Loucy (cell line): Measurements from ENCODE around the gene CDK11A.
"Not testable (repeated sequence)": the region's sequence is repeated elsewhere in the genome, so short reads cannot be mapped to it uniquely, and the experiment has no call there.

ENCODE experiments used
- H2AFZ ChIP-seq: fragments of 200-600 bp; sonication (generic); 2 replicates; pipeline ENCODE4 v1.6.0; 2016; ENCODE audit warnings: antibody characterized with exemption, mild to moderate bottlenecking, low read length, moderate library complexity
- H3F3A ChIP-seq: fragments of 200-600 bp; 2 replicates; pipeline ENCODE4 v1.6.0; 2016; ENCODE audit warnings: antibody characterized with exemption, low read depth, mild to moderate bottlenecking
- H3K27me3 ChIP-seq: fragments of 200-600 bp; sonication (generic); 2 replicates; pipeline ENCODE4 v1.6.1; 2014; ENCODE audit warnings: low read length, mild to moderate bottlenecking; ENCODE audit not compliant: insufficient read depth, poor library complexity, severe bottlenecking
- H3K36me3 ChIP-seq: fragments of 200-600 bp; sonication (generic); 2 replicates; pipeline ENCODE4 v1.6.1; 2016; ENCODE audit warnings: low read length; ENCODE audit not compliant: insufficient read depth
- H3K4me1 ChIP-seq: fragments of 200-600 bp; sonication (generic); 2 replicates; pipeline ENCODE4 v1.5.1; 2014; ENCODE audit warnings: low read length, mild to moderate bottlenecking; ENCODE audit not compliant: insufficient read depth, poor library complexity, severe bottlenecking
- H3K4me2 ChIP-seq: fragments of 200-600 bp; sonication (generic); 2 replicates; pipeline ENCODE4 v1.6.0; 2014; ENCODE audit warnings: antibody characterized with exemption, low read length, low read depth, mild to moderate bottlenecking; ENCODE audit not compliant: poor library complexity, severe bottlenecking
- H3K4me3 ChIP-seq: fragments of 200-600 bp; sonication (generic); 2 replicates; pipeline ENCODE4 v1.5.1; 2014; ENCODE audit warnings: low read length, mild to moderate bottlenecking, mixed read lengths; ENCODE audit not compliant: poor library complexity, severe bottlenecking
- H3K79me2 ChIP-seq: fragments of 200-600 bp; sonication (generic); 2 replicates; pipeline ENCODE4 v1.6.1; 2014; ENCODE audit warnings: low read length; ENCODE audit not compliant: insufficient read depth
- H3K9ac ChIP-seq: fragments of 200-600 bp; sonication (generic); 2 replicates; pipeline ENCODE4 v1.6.0; 2014; ENCODE audit warnings: mild to moderate bottlenecking, low read depth, low read length, moderate library complexity; ENCODE audit not compliant: poor library complexity, severe bottlenecking
- H3K9me2 ChIP-seq: fragments of 200-600 bp; sonication (generic); replicated peaks from 2 replicates; pipeline ENCODE4 v1.6.1; 2016; ENCODE audit warnings: low read depth, low read length, mixed read lengths
- H3K9me3 ChIP-seq: fragments of 200-600 bp; sonication (generic); 2 replicates; pipeline ENCODE4 v1.6.1; 2014; ENCODE audit warnings: mild to moderate bottlenecking, antibody characterized with exemption, low read length, low read depth; ENCODE audit not compliant: insufficient read depth
- H4K20me1 ChIP-seq: fragments of 200-600 bp; sonication (generic); 2 replicates; pipeline ENCODE4 v1.6.0; 2014; ENCODE audit warnings: antibody characterized with exemption, low read length, mild to moderate bottlenecking; ENCODE audit not compliant: insufficient read depth, poor library complexity, severe bottlenecking
- CTCF ChIP-seq: fragments of 200-600 bp; sonication (generic); conservative IDR thresholded peaks from 2 replicates; pipeline ENCODE4 v1.5.1; 2014; ENCODE audit warnings: mild to moderate bottlenecking, antibody characterized with exemption, low read length
- EZH2phosphoT487 ChIP-seq: fragments of 200-600 bp; IDR thresholded peaks from 2 replicates; pipeline ENCODE4 v1.6.1; 2018; ENCODE audit warnings: antibody characterized with exemption, mild to moderate bottlenecking, moderate library complexity, borderline replicate concordance

CDK11A gene

GRCh38 chr1:1705623-1706022 is 18.5 kb downstream of the CDK11A start:
- H3K4me3 ChIP-seq, H3F3A ChIP-seq, H3K79me2 ChIP-seq, H3K4me2 ChIP-seq, H3K36me3 ChIP-seq, H3K4me1 ChIP-seq, H3K9me3 ChIP-seq, H3K27me3 ChIP-seq, H3K9ac ChIP-seq, H2AFZ ChIP-seq, H3K9me2 ChIP-seq, H4K20me1 ChIP-seq: not testable (repeated sequence)

- H2AFZ ChIP-seq, H3K4me1 ChIP-seq, H3K9me3 ChIP-seq, H3F3A ChIP-seq, H3K9ac ChIP-seq, H3K4me3 ChIP-seq, H3K9me2 ChIP-seq, H3K79me2 ChIP-seq, H3K27me3 ChIP-seq, H3K36me3 ChIP-seq, H3K4me2 ChIP-seq, H4K20me1 ChIP-seq: not testable (repeated sequence)
Observed at GRCh38 chr1:1704284-1704957, 19.7 kb downstream of the CDK11A start.

GRCh38 chr1:1703796-1704195 is 20.4 kb downstream of the CDK11A start:
- no peaks in the 10 kb centered on the region for H3K36me3 ChIP-seq
- no peak overlapping the region for H3K9ac ChIP-seq
- no peaks in the 10 kb centered on the region for H3F3A ChIP-seq
- H3K9me2 ChIP-seq: no peaks in the 10 kb centered on the region
- H4K20me1 ChIP-seq: no peaks in the 10 kb centered on the region
- no peaks in the 10 kb centered on the region for H3K4me1 ChIP-seq
- no peak overlapping the region for H2AFZ ChIP-seq
- no peaks in the 10 kb centered on the region for H3K79me2 ChIP-seq
- no peak overlapping the region for H3K4me3 ChIP-seq
- no peaks in the 10 kb centered on the region for H3K27me3 ChIP-seq
- H3K4me2 ChIP-seq: no peak overlapping the region
- no peak for TF ChIP-seq EZH2phosphoT487
- TF ChIP-seq CTCF: no peak
- H3K9me3 ChIP-seq: no peaks in the 10 kb centered on the region

- H2AFZ ChIP-seq, H3K4me1 ChIP-seq, H3K27me3 ChIP-seq, H3F3A ChIP-seq, H3K79me2 ChIP-seq, H3K4me3 ChIP-seq, H3K36me3 ChIP-seq, H3K4me2 ChIP-seq, H3K9me3 ChIP-seq, H3K9me2 ChIP-seq, H3K9ac ChIP-seq, H4K20me1 ChIP-seq: not testable (repeated sequence)
Observed at GRCh38 chr1:1702506-1702905, 21.7 kb downstream of the CDK11A start.

- H3K27me3 ChIP-seq, H3K4me1 ChIP-seq, H3K79me2 ChIP-seq, H3K9me2 ChIP-seq, H3K4me3 ChIP-seq, H3K36me3 ChIP-seq, H2AFZ ChIP-seq, H3K9me3 ChIP-seq, H3K9ac ChIP-seq, H4K20me1 ChIP-seq, H3F3A ChIP-seq, H3K4me2 ChIP-seq: not testable (repeated sequence)
Observed at GRCh38 chr1:1700557-1700956, 23.6 kb downstream of the CDK11A start.

- H3K4me3 ChIP-seq, H3K9me3 ChIP-seq, H2AFZ ChIP-seq, H3K36me3 ChIP-seq, H3K9me2 ChIP-seq, H3F3A ChIP-seq, H4K20me1 ChIP-seq, H3K9ac ChIP-seq, H3K79me2 ChIP-seq, H3K4me2 ChIP-seq, H3K27me3 ChIP-seq, H3K4me1 ChIP-seq: not testable (repeated sequence)
Observed at GRCh38 chr1:1700067-1700466, 24.1 kb downstream of the CDK11A start.

- not testable (repeated sequence) for H3K4me2 ChIP-seq, H3K27me3 ChIP-seq, H3K36me3 ChIP-seq, H3K4me1 ChIP-seq, H2AFZ ChIP-seq, H3K79me2 ChIP-seq, H3K9me2 ChIP-seq, H3K4me3 ChIP-seq, H3K9me3 ChIP-seq, H3K9ac ChIP-seq, H4K20me1 ChIP-seq, H3F3A ChIP-seq
Observed at GRCh38 chr1:1699061-1699460, 25.1 kb downstream of the CDK11A start.
